Naive B cell (primary cell): ENCODE results near the gene QRFPR. TPM values are rescaled to one million over a fixed set of nuclear protein-coding genes. Genes with fewer than 3 reads are reported as not detected.
"Not testable (repeated sequence)": the region's sequence is repeated elsewhere in the genome, so short reads cannot be mapped to it uniquely, and the experiment has no call there.

Source experiments
- ATAC-seq, 2 donors: fragments of 150-1000 bp; cut with Tn5 transposase; 2 replicates each; pipeline ENCODE4 v1.10.0; 2021; ENCODE audit warnings: low read depth in 2 of 2, mild to moderate bottlenecking in 2 of 2, moderate library complexity in 2 of 2
- DNase-seq: peaks from one replicate; pipeline ENCODE4 v3.0.0; 2022
- H3K27ac Mint-ChIP-seq, 6 donors: one replicate each; pipeline ENCODE4 v1.8.0; 2020 to 2022; ENCODE audit warnings: mild to moderate bottlenecking in 6 of 6, mixed read lengths in 6 of 6, moderate library complexity in 5 of 6, inconsistent platforms in 2 of 6
- H3K27me3 Mint-ChIP-seq, 3 donors: one replicate each; pipeline ENCODE4 v1.8.0; 2021 to 2022; ENCODE audit warnings: mixed read lengths in 3 of 3, mild to moderate bottlenecking in 1 of 3
- H3K36me3 Mint-ChIP-seq, 2 donors: one replicate each; pipeline ENCODE4 v1.8.0; 2020 to 2022; ENCODE audit warnings: mixed read lengths in 2 of 2, inconsistent platforms in 1 of 2, mild to moderate bottlenecking in 1 of 2
- H3K4me1 Mint-ChIP-seq, 3 donors: one replicate each; pipeline ENCODE4 v1.8.0; 2020 to 2022; ENCODE audit warnings: mixed read lengths in 3 of 3, inconsistent platforms in 1 of 3, mild to moderate bottlenecking in 1 of 3, moderate library complexity in 1 of 3
- H3K4me3 Mint-ChIP-seq, 8 donors: one replicate each; pipeline ENCODE4 v1.8.0; 2020 to 2022; ENCODE audit warnings: mild to moderate bottlenecking in 8 of 8, mixed read lengths in 8 of 8, moderate library complexity in 8 of 8, inconsistent platforms in 2 of 8
- H3K9me3 Mint-ChIP-seq, 7 donors: one replicate each; pipeline ENCODE4 v1.8.0; 2020 to 2022; ENCODE audit warnings: mixed read lengths in 7 of 7, mild to moderate bottlenecking in 5 of 7, inconsistent platforms in 2 of 7, moderate library complexity in 1 of 7
- polyA plus RNA-seq, 6 donors: library from polyadenylated mRNA; unstranded; fragments of 300-500 nt; fragmentation: Illumina TruSeq; gene quantifications; one replicate each; pipeline ENCODE4 v1.2.3, GENCODE V29; 2021; ENCODE audit warnings: low read depth in 6 of 6

The QRFPR gene
- polyA plus RNA-seq, 6 donors from 2014 or later: not detected

DNA sequence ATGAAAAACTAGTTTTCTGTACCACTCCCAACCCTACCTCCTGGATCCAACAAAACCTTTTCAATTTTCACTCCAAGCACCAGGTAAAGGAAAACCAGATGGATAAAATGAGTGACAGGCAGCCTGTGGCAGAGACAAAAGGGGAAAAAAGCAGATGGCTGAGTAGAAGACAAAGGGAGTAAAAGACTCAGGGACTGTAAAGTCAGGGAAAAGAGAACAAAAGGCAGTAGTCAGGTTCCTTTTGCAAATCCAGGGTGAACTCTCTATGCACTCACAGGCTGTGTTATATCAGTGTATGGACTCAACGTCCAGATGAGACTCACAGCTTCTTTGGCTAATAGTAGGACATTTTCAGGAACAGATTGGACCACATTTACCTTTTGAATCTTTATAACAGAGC, 54.2 kb downstream of the QRFPR start:
- Mint-ChIP-seq H3K4me1 (no peaks in the 10 kb centered on the region), H3K27ac (no peak overlapping the region), H3K4me3 (no peak overlapping the region), H3K36me3 (no peaks in the 10 kb centered on the region), H3K9me3 (peaks cover 0 to 3% (median 0%) of the 10 kb centered on the region in 7 donors), H3K27me3 (peaks cover 0 to 4% (median 0%) of the 10 kb centered on the region in 3 donors)
- DNase-seq (no peak), ATAC-seq (no peak)

GRCh38 chr4:121324331-121324730, 56.5 kb downstream of the QRFPR start:
- Mint-ChIP-seq H3K27me3 (peaks cover 0 to 4% (median 0%) of the 10 kb centered on the region in 3 donors), H3K4me1 (no peaks in the 10 kb centered on the region), H3K4me3 (no peak overlapping the region), H3K9me3 (peaks cover 0 to 3% (median 0%) of the 10 kb centered on the region in 7 donors), H3K36me3 (no peaks in the 10 kb centered on the region), H3K27ac (no peak overlapping the region)
- no peak for ATAC-seq
- DNase-seq: no peak

GRCh38 chr4:121321466-121321865, 59.4 kb downstream of the QRFPR start:
- H3K27me3 Mint-ChIP-seq: no peaks in the 10 kb centered on the region
- ATAC-seq (no peak), DNase-seq (no peak)
- H3K4me3 Mint-ChIP-seq: no peak overlapping the region
- peaks cover 0 to 6% of the 10 kb centered on the region in 2 donors for H3K36me3 Mint-ChIP-seq
- no peaks in the 10 kb centered on the region for H3K4me1 Mint-ChIP-seq
- no peak overlapping the region for H3K27ac Mint-ChIP-seq
- H3K9me3 Mint-ChIP-seq: peaks cover 0 to 15% (median 4%) of the 10 kb centered on the region in 7 donors

GRCh38 chr4:121316091-121316490, 64.7 kb downstream of the QRFPR start:
- no peak overlapping the region for H3K27ac Mint-ChIP-seq
- ATAC-seq (no peak), DNase-seq (no peak)
- H3K4me1 Mint-ChIP-seq: no peaks in the 10 kb centered on the region
- no peak overlapping the region for H3K4me3 Mint-ChIP-seq
- peaks cover 1 to 15% (median 6%) of the 10 kb centered on the region in 7 donors for H3K9me3 Mint-ChIP-seq
- peaks cover 0 to 4% (median 0%) of the 10 kb centered on the region in 3 donors for H3K27me3 Mint-ChIP-seq
- peaks cover 0 to 6% of the 10 kb centered on the region in 2 donors for H3K36me3 Mint-ChIP-seq

DNA sequence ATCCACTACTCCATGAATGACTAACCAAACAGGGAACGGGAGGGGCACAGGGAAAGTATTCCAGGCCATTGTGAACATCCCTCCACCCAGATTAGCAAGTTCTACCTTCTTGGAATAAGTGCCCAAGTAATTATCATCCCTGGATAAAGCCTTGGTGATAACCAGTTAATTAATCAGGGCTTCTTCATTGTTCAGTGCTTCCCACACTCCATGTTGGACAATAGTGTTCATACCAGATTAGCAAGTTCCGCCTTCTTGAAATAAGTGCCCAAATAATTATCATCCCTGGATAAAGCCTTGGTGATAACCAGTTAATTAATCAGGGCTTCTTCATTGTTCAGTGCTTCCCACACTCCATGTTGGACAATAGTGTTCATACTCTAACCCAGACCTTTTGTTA, 67.4 kb downstream of the QRFPR start:
- not testable (repeated sequence) for H3K36me3 Mint-ChIP-seq, H3K4me3 Mint-ChIP-seq, H3K27me3 Mint-ChIP-seq, H3K27ac Mint-ChIP-seq, ATAC-seq, DNase-seq, H3K4me1 Mint-ChIP-seq
- H3K9me3 Mint-ChIP-seq: peaks cover 0 to 17% (median 6%) of the 10 kb centered on the region in 7 donors

DNA sequence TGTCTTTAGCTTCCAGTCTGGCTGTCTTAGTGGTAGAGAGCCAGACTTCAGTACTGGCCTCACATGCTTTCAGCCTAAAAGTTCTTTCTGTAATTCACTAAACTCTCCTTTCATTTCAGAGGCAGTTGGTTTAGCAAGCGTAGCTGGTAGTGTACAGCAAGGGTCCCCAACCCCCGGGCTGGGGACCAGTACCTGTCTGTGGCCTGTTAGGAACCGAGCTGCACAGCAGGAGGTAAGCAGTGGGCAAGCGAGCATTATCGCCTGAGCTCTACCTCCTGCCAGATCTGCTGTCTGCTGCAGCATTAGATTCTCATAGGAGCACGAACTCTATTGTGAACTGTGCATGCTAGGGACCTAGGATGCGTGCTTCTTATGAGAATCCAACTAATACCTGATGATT, 72.0 kb downstream of the QRFPR start:
- ATAC-seq (no peak), DNase-seq (no peak)
- peaks cover 0 to 4% (median 0%) of the 10 kb centered on the region in 3 donors for H3K27me3 Mint-ChIP-seq
- H3K36me3 Mint-ChIP-seq: no peaks in the 10 kb centered on the region
- no peak overlapping the region for H3K27ac Mint-ChIP-seq
- peaks cover 0 to 8% (median 0%) of the 10 kb centered on the region in 7 donors for H3K9me3 Mint-ChIP-seq
- peaks cover 0 to 2% (median 0%) of the 10 kb centered on the region in 3 donors for H3K4me1 Mint-ChIP-seq
- H3K4me3 Mint-ChIP-seq: no peak overlapping the region

- no peak for ATAC-seq
- Mint-ChIP-seq H3K27me3 (peaks cover 0 to 4% (median 0%) of the 10 kb centered on the region in 3 donors), H3K36me3 (no peaks in the 10 kb centered on the region), H3K4me1 (peaks cover 0 to 2% (median 0%) of the 10 kb centered on the region in 3 donors), H3K9me3 (peaks cover 0 to 8% (median 0%) of the 10 kb centered on the region in 7 donors), H3K4me3 (no peak overlapping the region), H3K27ac (no peak overlapping the region)
- DNase-seq: no peak
These were observed 72.5 kb downstream of the QRFPR start for GRCh38 chr4:121308328-121308663.

GRCh38 chr4:121307445-121308327, 73.1 kb downstream of the QRFPR start:
- H3K9me3 Mint-ChIP-seq: peaks cover 0 to 8% (median 0%) of the 10 kb centered on the region in 7 donors
- ATAC-seq (no peak), DNase-seq (no peak)
- H3K27ac Mint-ChIP-seq: no peak overlapping the region
- H3K4me3 Mint-ChIP-seq: no peak overlapping the region
- no peaks in the 10 kb centered on the region for H3K36me3 Mint-ChIP-seq
- peaks cover 0 to 2% (median 0%) of the 10 kb centered on the region in 3 donors for H3K4me1 Mint-ChIP-seq
- peaks cover 0 to 4% (median 0%) of the 10 kb centered on the region in 3 donors for H3K27me3 Mint-ChIP-seq

GRCh38 chr4:121306931-121307330, 73.9 kb downstream of the QRFPR start:
- no peak for DNase-seq
- peaks cover 0 to 2% (median 0%) of the 10 kb centered on the region in 3 donors for H3K4me1 Mint-ChIP-seq
- peaks cover 0 to 8% (median 0%) of the 10 kb centered on the region in 7 donors for H3K9me3 Mint-ChIP-seq
- H3K27me3 Mint-ChIP-seq: no peaks in the 10 kb centered on the region
- ATAC-seq: no peak
- no peak overlapping the region for H3K4me3 Mint-ChIP-seq
- H3K27ac Mint-ChIP-seq: no peak overlapping the region
- H3K36me3 Mint-ChIP-seq: no peaks in the 10 kb centered on the region

DNA sequence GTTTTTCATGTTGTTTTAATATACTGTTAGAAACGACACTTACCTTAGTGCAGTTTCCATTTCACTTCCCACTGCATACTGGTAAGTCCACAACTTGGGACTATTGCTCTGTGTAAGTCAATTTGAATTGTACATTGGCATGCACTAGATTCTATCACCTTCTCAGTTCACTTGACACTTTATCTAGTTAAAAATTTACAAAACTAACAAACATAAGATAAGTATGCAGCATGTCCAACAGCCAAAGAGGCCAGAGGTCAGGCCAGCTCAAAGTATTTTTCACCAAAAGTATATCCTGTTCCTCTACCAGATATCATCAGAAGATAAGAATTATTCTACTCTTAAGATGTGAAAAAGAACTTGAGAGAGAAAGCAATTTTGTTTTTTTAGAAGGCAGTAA, 75.9 kb downstream of the QRFPR start:
- DNase-seq (no peak), ATAC-seq (no peak)
- H3K4me1 Mint-ChIP-seq: peaks cover 0 to 2% (median 0%) of the 10 kb centered on the region in 3 donors
- no peak overlapping the region for H3K27ac Mint-ChIP-seq
- H3K9me3 Mint-ChIP-seq: peaks cover 0 to 3% (median 0%) of the 10 kb centered on the region in 7 donors
- H3K4me3 Mint-ChIP-seq: no peak overlapping the region
- H3K27me3 Mint-ChIP-seq: no peaks in the 10 kb centered on the region
- H3K36me3 Mint-ChIP-seq: no peaks in the 10 kb centered on the region

DNA sequence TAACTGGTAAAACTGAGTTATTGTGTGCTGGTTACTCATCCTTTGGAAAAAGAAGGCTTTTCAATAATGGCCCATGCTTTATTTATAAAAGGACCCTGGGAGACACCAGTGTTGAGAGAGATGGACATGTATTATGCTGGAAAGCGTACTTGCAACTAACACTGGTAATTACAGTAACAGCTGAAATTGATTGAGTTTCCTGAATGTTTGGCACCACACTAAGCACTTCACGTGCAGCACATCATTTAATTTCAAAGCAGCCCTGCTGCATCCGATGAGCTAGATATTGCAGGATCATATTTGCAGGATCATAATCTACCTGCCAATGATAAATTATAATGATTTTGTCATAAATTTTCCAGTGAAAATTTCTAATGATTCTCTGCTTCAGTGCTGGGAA, 81.5 kb downstream of the QRFPR start:
- no peak for DNase-seq
- Mint-ChIP-seq H3K4me1 (no peaks in the 10 kb centered on the region), H3K9me3 (peaks cover 0 to 3% (median 0%) of the 10 kb centered on the region in 7 donors), H3K27me3 (no peaks in the 10 kb centered on the region), H3K4me3 (no peak overlapping the region), H3K36me3 (no peaks in the 10 kb centered on the region), H3K27ac (no peak overlapping the region)
- ATAC-seq: no peak

DNA sequence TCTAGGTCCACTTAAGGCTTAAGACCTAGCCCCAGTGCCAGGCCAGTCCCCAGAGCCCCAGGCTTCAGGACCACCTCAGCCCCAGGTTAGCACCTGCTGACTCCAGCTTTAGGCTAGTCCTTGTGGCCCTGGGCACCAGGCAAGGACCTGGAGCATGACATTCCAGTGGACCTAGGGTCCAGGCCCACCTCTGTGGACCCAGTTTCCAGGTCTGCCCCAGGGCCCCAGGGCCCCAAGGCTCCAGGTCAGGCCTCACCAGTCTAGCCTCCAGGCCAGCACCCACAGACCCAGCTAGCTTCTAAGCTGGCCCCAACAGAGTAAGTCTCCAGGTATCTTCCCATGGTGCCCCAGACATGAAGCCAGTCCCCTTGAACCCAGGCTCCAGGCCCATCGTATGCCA, 97.5 kb downstream of the QRFPR start:
- peaks cover 0 to 7% of the 10 kb centered on the region in 2 donors for H3K36me3 Mint-ChIP-seq

DNA sequence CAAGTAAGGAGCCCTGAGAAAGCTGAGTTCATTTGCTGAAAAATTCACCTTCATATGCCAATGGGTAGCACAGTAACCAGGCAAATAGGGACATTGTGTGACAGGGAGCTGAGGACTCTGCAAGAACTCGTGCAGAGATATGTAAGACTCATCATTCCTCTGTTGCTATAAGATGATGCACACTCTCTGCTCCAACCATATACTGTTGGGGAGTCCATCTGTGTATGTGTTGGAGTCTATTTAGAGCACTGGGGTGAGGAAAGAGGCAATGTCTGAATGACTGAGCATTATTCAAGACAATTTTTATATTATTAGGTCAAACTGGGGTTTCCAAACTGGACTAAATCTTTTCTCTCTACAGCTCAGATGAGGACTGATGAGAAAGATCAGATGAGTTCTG, 100.4 kb downstream of the QRFPR start:
- Mint-ChIP-seq H3K9me3 (peaks cover 0 to 8% (median 4%) of the 10 kb centered on the region in 7 donors), H3K4me3 (no peak overlapping the region), H3K36me3 (peaks cover 0 to 7% of the 10 kb centered on the region in 2 donors), H3K4me1 (no peaks in the 10 kb centered on the region), H3K27me3 (peaks cover 5 to 17% (median 14%) of the 10 kb centered on the region in 3 donors), H3K27ac (no peak overlapping the region)
- ATAC-seq: no peak
- DNase-seq: no peak

More for the DNA sequence above, 97.5 kb downstream of the QRFPR start:
- Mint-ChIP-seq H3K4me1 (no peaks in the 10 kb centered on the region), H3K9me3 (peaks cover 3 to 18% (median 7%) of the 10 kb centered on the region in 7 donors), H3K27me3 (peaks cover 0 to 16% (median 4%) of the 10 kb centered on the region in 3 donors), H3K27ac (no peak overlapping the region), H3K4me3 (no peak overlapping the region)
- ATAC-seq: no peak
- DNase-seq: no peak

GRCh38 chr4:121278811-121279368, 101.9 kb downstream of the QRFPR start:
- no peak overlapping the region for H3K27ac Mint-ChIP-seq
- H3K36me3 Mint-ChIP-seq: no peaks in the 10 kb centered on the region
- H3K4me1 Mint-ChIP-seq: no peaks in the 10 kb centered on the region
- no peak for DNase-seq
- no peak overlapping the region for H3K4me3 Mint-ChIP-seq
- H3K27me3 Mint-ChIP-seq: peaks cover 14 to 18% (median 17%) of the 10 kb centered on the region in 3 donors
- peaks cover 0 to 4% (median 1%) of the 10 kb centered on the region in 7 donors for H3K9me3 Mint-ChIP-seq
- no peak for ATAC-seq
